WTC11 (cell line): Measurements from ENCODE around the gene PRLR.

ENCODE experiments used
- ETV6 ChIP-seq: sonication (generic); formaldehyde crosslinking; IDR thresholded peaks from 2 replicates; pipeline ENCODE4 v1.8.1; 2022; ENCODE audit warnings: mild to moderate bottlenecking, missing genetic modification reagents
- NFE2L1 ChIP-seq: sonication (generic); formaldehyde crosslinking; IDR thresholded peaks from 2 replicates; pipeline ENCODE4 v1.8.1; 2023; ENCODE audit warnings: missing genetic modification reagents
- ZNF121 ChIP-seq: sonication (generic); formaldehyde crosslinking; IDR thresholded peaks from 2 replicates; pipeline ENCODE4 v1.8.0; 2023; ENCODE audit warnings: missing genetic modification reagents
- ZNF317 ChIP-seq: sonication (generic); formaldehyde crosslinking; IDR thresholded peaks from 2 replicates; pipeline ENCODE4 v1.8.1; 2023; ENCODE audit warnings: low read depth, mild to moderate bottlenecking, moderate library complexity, missing genetic modification reagents, borderline replicate concordance
- TF ChIP-seq, protein P1 (sequence below): fragments of 200-600 bp; IDR thresholded peaks from 2 replicates; pipeline ENCODE4 v1.8.0; 2022; ENCODE audit warnings: antibody characterized with exemption
- TF ChIP-seq, protein P2 (sequence below): fragments of 250-450 bp; sonication (Bioruptor Pico); IDR thresholded peaks from 2 replicates; pipeline ENCODE4 v1.9.0; 2021; ENCODE audit warnings: mild to moderate bottlenecking
- TF ChIP-seq, protein P3 (sequence below): sonication (generic); formaldehyde crosslinking; IDR thresholded peaks from 2 replicates; pipeline ENCODE4 v1.8.0; 2022; ENCODE audit warnings: mild to moderate bottlenecking, missing genetic modification reagents
- TF ChIP-seq, protein P4 (sequence below): fragments of 250-450 bp; sonication (Bioruptor Pico); IDR thresholded peaks from 2 replicates; pipeline ENCODE4 v1.8.0; 2021; ENCODE audit warnings: mild to moderate bottlenecking
- TF ChIP-seq, protein P5 (sequence below): sonication (generic); formaldehyde crosslinking; IDR thresholded peaks from 2 replicates; pipeline ENCODE4 v1.8.0; 2022; ENCODE audit warnings: missing genetic modification reagents
- TF ChIP-seq, protein P6 (sequence below): sonication (generic); formaldehyde crosslinking; conservative IDR thresholded peaks from 2 replicates; pipeline ENCODE4 v1.8.1; 2023; ENCODE audit warnings: mild to moderate bottlenecking, low read depth, missing genetic modification reagents, moderate library complexity
- TF ChIP-seq, protein P7 (sequence below): sonication (generic); formaldehyde crosslinking; conservative IDR thresholded peaks from 2 replicates; pipeline ENCODE4 v1.8.1; 2022; ENCODE audit warnings: mild to moderate bottlenecking, missing genetic modification reagents

DNA sequence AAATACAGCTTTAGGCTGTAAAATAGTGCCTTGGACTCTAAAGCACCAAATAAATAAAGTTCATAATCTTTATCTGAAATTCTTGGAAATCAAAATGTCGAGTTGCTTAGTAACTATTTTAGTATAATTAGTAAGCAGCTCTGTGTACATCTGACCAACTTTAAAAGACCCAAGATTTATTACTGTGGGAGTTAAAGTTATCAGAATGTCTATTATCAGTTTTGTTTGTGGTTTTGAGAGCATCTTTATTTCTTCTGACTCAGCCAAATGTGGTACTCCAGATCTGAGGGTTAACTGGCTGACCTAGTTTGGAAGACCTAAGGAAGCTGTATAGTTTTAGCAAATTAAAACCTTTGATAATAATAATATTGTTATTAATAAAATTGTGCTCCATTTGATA, 81.2 kb downstream of the PRLR start:
- TF ChIP-seq, protein P1, sequence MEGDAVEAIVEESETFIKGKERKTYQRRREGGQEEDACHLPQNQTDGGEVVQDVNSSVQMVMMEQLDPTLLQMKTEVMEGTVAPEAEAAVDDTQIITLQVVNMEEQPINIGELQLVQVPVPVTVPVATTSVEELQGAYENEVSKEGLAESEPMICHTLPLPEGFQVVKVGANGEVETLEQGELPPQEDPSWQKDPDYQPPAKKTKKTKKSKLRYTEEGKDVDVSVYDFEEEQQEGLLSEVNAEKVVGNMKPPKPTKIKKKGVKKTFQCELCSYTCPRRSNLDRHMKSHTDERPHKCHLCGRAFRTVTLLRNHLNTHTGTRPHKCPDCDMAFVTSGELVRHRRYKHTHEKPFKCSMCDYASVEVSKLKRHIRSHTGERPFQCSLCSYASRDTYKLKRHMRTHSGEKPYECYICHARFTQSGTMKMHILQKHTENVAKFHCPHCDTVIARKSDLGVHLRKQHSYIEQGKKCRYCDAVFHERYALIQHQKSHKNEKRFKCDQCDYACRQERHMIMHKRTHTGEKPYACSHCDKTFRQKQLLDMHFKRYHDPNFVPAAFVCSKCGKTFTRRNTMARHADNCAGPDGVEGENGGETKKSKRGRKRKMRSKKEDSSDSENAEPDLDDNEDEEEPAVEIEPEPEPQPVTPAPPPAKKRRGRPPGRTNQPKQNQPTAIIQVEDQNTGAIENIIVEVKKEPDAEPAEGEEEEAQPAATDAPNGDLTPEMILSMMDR = no peak
- TF ChIP-seq NFE2L1 (CRISPR knock-in tag) (no peak), ETV6 (CRISPR knock-in tag) (no peak), ZNF121 (no peak), ZNF317 (no peak)
- TF ChIP-seq, protein P2, sequence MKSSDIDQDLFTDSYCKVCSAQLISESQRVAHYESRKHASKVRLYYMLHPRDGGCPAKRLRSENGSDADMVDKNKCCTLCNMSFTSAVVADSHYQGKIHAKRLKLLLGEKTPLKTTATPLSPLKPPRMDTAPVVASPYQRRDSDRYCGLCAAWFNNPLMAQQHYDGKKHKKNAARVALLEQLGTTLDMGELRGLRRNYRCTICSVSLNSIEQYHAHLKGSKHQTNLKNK (CRISPR knock-in tag) = no peak
- TF ChIP-seq, protein P3, sequence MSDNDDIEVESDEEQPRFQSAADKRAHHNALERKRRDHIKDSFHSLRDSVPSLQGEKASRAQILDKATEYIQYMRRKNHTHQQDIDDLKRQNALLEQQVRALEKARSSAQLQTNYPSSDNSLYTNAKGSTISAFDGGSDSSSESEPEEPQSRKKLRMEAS (CRISPR knock-in tag) = no peak
- TF ChIP-seq, protein P4, sequence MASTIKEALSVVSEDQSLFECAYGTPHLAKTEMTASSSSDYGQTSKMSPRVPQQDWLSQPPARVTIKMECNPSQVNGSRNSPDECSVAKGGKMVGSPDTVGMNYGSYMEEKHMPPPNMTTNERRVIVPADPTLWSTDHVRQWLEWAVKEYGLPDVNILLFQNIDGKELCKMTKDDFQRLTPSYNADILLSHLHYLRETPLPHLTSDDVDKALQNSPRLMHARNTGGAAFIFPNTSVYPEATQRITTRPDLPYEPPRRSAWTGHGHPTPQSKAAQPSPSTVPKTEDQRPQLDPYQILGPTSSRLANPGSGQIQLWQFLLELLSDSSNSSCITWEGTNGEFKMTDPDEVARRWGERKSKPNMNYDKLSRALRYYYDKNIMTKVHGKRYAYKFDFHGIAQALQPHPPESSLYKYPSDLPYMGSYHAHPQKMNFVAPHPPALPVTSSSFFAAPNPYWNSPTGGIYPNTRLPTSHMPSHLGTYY (CRISPR knock-in tag) = no peak
- TF ChIP-seq, protein P5, sequence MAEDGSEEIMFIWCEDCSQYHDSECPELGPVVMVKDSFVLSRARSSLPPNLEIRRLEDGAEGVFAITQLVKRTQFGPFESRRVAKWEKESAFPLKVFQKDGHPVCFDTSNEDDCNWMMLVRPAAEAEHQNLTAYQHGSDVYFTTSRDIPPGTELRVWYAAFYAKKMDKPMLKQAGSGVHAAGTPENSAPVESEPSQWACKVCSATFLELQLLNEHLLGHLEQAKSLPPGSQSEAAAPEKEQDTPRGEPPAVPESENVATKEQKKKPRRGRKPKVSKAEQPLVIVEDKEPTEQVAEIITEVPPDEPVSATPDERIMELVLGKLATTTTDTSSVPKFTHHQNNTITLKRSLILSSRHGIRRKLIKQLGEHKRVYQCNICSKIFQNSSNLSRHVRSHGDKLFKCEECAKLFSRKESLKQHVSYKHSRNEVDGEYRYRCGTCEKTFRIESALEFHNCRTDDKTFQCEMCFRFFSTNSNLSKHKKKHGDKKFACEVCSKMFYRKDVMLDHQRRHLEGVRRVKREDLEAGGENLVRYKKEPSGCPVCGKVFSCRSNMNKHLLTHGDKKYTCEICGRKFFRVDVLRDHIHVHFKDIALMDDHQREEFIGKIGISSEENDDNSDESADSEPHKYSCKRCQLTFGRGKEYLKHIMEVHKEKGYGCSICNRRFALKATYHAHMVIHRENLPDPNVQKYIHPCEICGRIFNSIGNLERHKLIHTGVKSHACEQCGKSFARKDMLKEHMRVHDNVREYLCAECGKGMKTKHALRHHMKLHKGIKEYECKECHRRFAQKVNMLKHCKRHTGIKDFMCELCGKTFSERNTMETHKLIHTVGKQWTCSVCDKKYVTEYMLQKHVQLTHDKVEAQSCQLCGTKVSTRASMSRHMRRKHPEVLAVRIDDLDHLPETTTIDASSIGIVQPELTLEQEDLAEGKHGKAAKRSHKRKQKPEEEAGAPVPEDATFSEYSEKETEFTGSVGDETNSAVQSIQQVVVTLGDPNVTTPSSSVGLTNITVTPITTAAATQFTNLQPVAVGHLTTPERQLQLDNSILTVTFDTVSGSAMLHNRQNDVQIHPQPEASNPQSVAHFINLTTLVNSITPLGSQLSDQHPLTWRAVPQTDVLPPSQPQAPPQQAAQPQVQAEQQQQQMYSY (CRISPR knock-in tag) = no peak
- TF ChIP-seq, protein P6, sequence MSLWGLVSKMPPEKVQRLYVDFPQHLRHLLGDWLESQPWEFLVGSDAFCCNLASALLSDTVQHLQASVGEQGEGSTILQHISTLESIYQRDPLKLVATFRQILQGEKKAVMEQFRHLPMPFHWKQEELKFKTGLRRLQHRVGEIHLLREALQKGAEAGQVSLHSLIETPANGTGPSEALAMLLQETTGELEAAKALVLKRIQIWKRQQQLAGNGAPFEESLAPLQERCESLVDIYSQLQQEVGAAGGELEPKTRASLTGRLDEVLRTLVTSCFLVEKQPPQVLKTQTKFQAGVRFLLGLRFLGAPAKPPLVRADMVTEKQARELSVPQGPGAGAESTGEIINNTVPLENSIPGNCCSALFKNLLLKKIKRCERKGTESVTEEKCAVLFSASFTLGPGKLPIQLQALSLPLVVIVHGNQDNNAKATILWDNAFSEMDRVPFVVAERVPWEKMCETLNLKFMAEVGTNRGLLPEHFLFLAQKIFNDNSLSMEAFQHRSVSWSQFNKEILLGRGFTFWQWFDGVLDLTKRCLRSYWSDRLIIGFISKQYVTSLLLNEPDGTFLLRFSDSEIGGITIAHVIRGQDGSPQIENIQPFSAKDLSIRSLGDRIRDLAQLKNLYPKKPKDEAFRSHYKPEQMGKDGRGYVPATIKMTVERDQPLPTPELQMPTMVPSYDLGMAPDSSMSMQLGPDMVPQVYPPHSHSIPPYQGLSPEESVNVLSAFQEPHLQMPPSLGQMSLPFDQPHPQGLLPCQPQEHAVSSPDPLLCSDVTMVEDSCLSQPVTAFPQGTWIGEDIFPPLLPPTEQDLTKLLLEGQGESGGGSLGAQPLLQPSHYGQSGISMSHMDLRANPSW = no peak
- TF ChIP-seq, protein P7, sequence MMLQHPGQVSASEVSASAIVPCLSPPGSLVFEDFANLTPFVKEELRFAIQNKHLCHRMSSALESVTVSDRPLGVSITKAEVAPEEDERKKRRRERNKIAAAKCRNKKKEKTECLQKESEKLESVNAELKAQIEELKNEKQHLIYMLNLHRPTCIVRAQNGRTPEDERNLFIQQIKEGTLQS (CRISPR knock-in tag) = no peak
